ENCODE results near the gene LILRB3.
A peak's percentile ranks its signal among the peaks of the same experiment; 100 is the strongest.
"Not testable (repeated sequence)": the region's sequence is repeated elsewhere in the genome, so short reads cannot be mapped to it uniquely, and the experiment has no call there.

Gene LILRB3

GRCh38 chr19:54190503-54191010, 32.2 kb downstream of the LILRB3 start:
- DNase-seq (ENCODE audit: low read depth in 2 of 2): peak; percentile 100

- peak; percentile 99 for DNase-seq (ENCODE audit: low read depth in 2 of 2)
Measured at GRCh38 chr19:54189735-54190502, 32.9 kb downstream of the LILRB3 start.

- DNase-seq (ENCODE audit: low read depth in 2 of 2): no peak
Measured at GRCh38 chr19:54189145-54189734, 33.6 kb downstream of the LILRB3 start, which contains the start of gene MBOAT7. TSS of gene MBOAT7 (minus strand) at chr19:54189580. CDS start at chr19:54188508, 1,072 bp downstream.

GRCh38 chr19:54188215-54188871, 34.5 kb downstream of the LILRB3 start:
- peak; percentile 31 to 51 for DNase-seq (ENCODE audit: low read depth in 2 of 2)

- DNase-seq (ENCODE audit: low read depth in 2 of 2): no peak
Measured at GRCh38 chr19:54186934-54187381, 35.8 kb downstream of the LILRB3 start.

- DNase-seq (ENCODE audit: low read depth in 2 of 2): no peak
Measured at GRCh38 chr19:54186351-54186750, 36.5 kb downstream of the LILRB3 start.

- DNase-seq (ENCODE audit: low read depth in 2 of 2): no peak
Measured at GRCh38 chr19:54183431-54183830, 39.4 kb downstream of the LILRB3 start.

- DNase-seq (ENCODE audit: low read depth in 2 of 2): not testable (repeated sequence)
Measured at GRCh38 chr19:54181894-54182293, 40.9 kb downstream of the LILRB3 start.

- DNase-seq (ENCODE audit: low read depth in 2 of 2): no peak
Measured at GRCh38 chr19:54180691-54181091, 42.1 kb downstream of the LILRB3 start.

GRCh38 chr19:54179921-54180461, 42.8 kb downstream of the LILRB3 start:
- DNase-seq (ENCODE audit: low read depth in 2 of 2): no peak

GRCh38 chr19:54179262-54179852, 43.5 kb downstream of the LILRB3 start:
- no peak for DNase-seq (ENCODE audit: low read depth in 2 of 2)

- no peak for DNase-seq (ENCODE audit: low read depth in 2 of 2)
Measured at GRCh38 chr19:54178581-54179261, 44.1 kb downstream of the LILRB3 start.

- no peak for DNase-seq (ENCODE audit: low read depth in 2 of 2)
Measured at GRCh38 chr19:54173951-54174834, 48.6 kb downstream of the LILRB3 start.

- no peak for DNase-seq (ENCODE audit: low read depth in 2 of 2)
Measured at GRCh38 chr19:54173359-54173699, 49.5 kb downstream of the LILRB3 start.

- no peak for DNase-seq (ENCODE audit: low read depth in 2 of 2)
Measured at GRCh38 chr19:54172471-54173358, 50.1 kb downstream of the LILRB3 start, which contains the start of gene TMC4. TSS of gene TMC4 (minus strand) at chr19:54173160. CDS start at chr19:54173117, 43 bp downstream.

GRCh38 chr19:54171736-54172431, 50.9 kb downstream of the LILRB3 start:
- not testable (repeated sequence) for DNase-seq (ENCODE audit: low read depth in 2 of 2)

- DNase-seq (ENCODE audit: low read depth in 2 of 2): no peak
Measured at GRCh38 chr19:54169149-54169740, 53.6 kb downstream of the LILRB3 start.

All from stimulated activated CD4-positive, alpha-beta T cell treated with anti-CD3 and anti-CD28 coated beads, Interleukin-1b, Interleukin-23, amount 100 ng/mL, for 4 hours (primary cell).